BLaER1 treated with 17β-estradiol and CSF1 and Interleukin-3, amounts not matched to agents 10 nM and 100 nM (cell line): ENCODE data around the gene MKX.

Source experiments
- H3K27ac ChIP-seq, 11 experiments: shearing (Covaris generic); formaldehyde crosslinking; 2 replicates each; pipeline ENCODE4 v1.8.1; 2022
- H3K27me3 ChIP-seq, 11 experiments: shearing (Covaris generic); formaldehyde crosslinking; 2 replicates each; pipeline ENCODE4 v1.8.1; 2022
- H3K36me3 ChIP-seq, 11 experiments: shearing (Covaris generic); formaldehyde crosslinking; 2 replicates each; pipeline ENCODE4 v1.8.1; 2022
- H3K4me1 ChIP-seq, 10 experiments: shearing (Covaris generic); formaldehyde crosslinking; 2 replicates each; pipeline ENCODE4 v1.8.1; 2022
- H3K4me2 ChIP-seq, 11 experiments: shearing (Covaris generic); formaldehyde crosslinking; 2 replicates each; pipeline ENCODE4 v1.8.1; 2022
- H3K4me3 ChIP-seq, 10 experiments: shearing (Covaris generic); formaldehyde crosslinking; 2 replicates each; pipeline ENCODE4 v1.8.1; 2022
- H3K9ac ChIP-seq, 11 experiments: shearing (Covaris generic); formaldehyde crosslinking; 2 replicates each; pipeline ENCODE4 v1.8.1; 2022
- H3K9me3 ChIP-seq, 11 experiments: shearing (Covaris generic); formaldehyde crosslinking; replicated peaks in 1 of 11; 2 replicates each; pipeline ENCODE4 v1.8.1; 2022
- H4K20me1 ChIP-seq, 11 experiments: shearing (Covaris generic); formaldehyde crosslinking; 2 replicates each; pipeline ENCODE4 v1.8.1; 2022
- Cebpa-rat ChIP-seq, 11 experiments: shearing (Covaris generic); IDR thresholded peaks; 2 replicates each; pipeline ENCODE4 v1.8.1; 2022

MKX gene

DNA sequence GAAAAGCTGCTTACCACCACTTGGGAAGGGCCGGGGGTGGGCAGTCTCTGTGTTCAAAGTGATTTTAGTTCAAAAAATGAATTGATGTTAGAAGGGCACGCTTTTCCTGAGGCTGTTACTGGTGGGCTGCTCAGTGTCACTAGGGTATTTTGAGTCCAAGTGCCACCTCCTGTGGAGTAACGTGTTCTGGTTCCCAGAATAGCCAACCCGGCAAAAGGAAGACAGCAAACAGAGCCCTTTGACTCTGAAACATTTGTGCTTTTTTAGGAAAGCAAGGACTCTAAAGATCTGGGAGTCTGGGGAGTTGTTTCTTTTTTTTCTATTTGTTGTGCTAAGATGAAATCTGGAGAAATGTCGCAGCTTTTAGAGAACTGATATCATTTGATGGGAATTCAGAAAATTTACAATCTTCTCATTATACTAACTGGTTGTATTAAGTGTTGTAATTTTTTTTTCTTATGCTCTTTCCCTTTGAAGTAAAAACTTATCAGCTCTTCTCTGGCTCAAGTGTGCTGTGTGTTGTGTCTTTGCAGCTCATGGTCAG is 66.2 kb downstream of the MKX start:
- no peaks in the 10 kb centered on the region for H4K20me1 ChIP-seq
- no peak for TF ChIP-seq Cebpa-rat (IDR thresholded peaks at IDR 0.05)
- no peak overlapping the region for H3K4me3 ChIP-seq
- no peak overlapping the region for H3K27ac ChIP-seq
- H3K4me1 ChIP-seq, result no peaks in the 10 kb centered on the region
- H3K36me3 ChIP-seq, result no peaks in the 10 kb centered on the region
- no peak overlapping the region for H3K4me2 ChIP-seq
- H3K27me3 ChIP-seq, result no peaks in the 10 kb centered on the region
- H3K9me3 ChIP-seq, result no peaks in the 10 kb centered on the region
- H3K9ac ChIP-seq, result no peak overlapping the region

DNA sequence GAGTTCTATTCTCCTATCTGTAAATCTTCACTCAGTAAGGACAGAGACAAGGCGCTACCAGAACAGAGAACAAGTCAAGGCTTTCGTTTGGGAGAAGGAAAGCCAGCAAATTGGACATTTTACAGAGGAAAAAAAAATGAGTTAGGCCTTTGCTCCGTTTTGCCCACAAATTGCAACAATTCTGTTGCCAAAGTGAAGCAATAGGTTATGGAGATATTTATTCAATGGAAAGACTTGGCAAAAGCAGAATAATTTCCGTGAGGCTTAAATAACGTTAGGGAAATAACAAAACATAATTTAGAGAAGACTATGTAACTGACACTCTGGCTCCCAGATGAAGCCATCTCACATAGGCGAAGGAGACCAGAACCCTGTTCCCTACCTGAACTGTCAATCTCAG is 67.5 kb downstream of the MKX start:
- no peak for TF ChIP-seq Cebpa-rat (IDR thresholded peaks at IDR 0.05)
- Histone ChIP-seq H3K9ac (no peak overlapping the region), H3K9me3 (no peaks in the 10 kb centered on the region), H3K27ac (no peak overlapping the region), H3K27me3 (no peaks in the 10 kb centered on the region), H3K4me2 (no peak overlapping the region), H4K20me1 (no peaks in the 10 kb centered on the region), H3K4me3 (no peak overlapping the region), H3K4me1 (no peaks in the 10 kb centered on the region), H3K36me3 (no peaks in the 10 kb centered on the region)

DNA sequence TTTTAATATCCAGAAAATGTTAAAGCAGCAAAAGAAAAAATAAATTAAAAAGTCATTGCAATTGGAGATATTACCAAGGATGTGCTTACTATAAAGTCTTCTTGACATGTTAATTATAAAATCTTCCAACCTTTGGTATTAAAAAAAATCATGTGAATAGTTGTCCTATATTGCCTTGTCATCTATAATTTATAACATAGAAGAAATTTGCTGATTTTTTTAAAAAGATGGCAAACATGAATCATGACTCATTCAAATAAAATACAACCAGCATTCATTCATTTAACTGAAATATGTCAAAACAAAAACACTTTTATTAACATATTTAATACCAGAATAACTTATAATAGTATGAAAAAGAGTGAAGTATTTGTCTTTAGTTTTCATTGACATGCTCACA is 72.6 kb downstream of the MKX start:
- Histone ChIP-seq H3K36me3 (no peaks in the 10 kb centered on the region), H3K4me3 (no peak overlapping the region), H3K27ac (no peak overlapping the region), H4K20me1 (no peaks in the 10 kb centered on the region), H3K9me3 (no peaks in the 10 kb centered on the region), H3K27me3 (no peaks in the 10 kb centered on the region), H3K9ac (no peak overlapping the region), H3K4me2 (no peak overlapping the region), H3K4me1 (no peaks in the 10 kb centered on the region)
- TF ChIP-seq Cebpa-rat (IDR thresholded peaks at IDR 0.05), result no peak

DNA sequence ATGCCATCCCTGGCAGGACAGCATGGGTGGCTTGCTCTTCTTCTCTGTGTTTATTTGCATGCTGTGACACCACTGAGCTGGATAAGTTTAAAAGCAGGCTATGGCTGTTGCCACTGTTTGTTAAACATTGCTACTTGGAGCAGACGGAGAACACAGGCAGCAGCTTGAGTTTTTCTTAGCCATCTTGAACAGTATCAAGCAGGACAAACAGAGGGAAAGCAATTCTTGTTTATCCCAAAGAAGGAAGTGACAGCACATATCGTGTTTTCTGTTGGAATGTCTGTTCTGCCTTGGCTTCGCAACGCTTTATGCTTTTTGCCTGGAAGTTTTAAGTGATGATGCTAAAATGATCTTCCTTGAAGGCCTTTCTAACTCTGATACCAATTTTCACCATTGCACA is 73.8 kb downstream of the MKX start:
- Histone ChIP-seq H3K9me3 (0 out of 22 replicates have a peak, but pooled peaks cover 0 to 1% (median 0%) of the 10 kb centered on the region in 11 experiments), H3K9ac (no peak overlapping the region), H3K4me3 (no peak overlapping the region), H3K27ac (no peak overlapping the region), H3K36me3 (no peaks in the 10 kb centered on the region), H3K4me1 (no peaks in the 10 kb centered on the region), H3K27me3 (no peaks in the 10 kb centered on the region), H4K20me1 (no peaks in the 10 kb centered on the region), H3K4me2 (no peak overlapping the region)
- no peak for TF ChIP-seq Cebpa-rat (IDR thresholded peaks at IDR 0.05)

DNA sequence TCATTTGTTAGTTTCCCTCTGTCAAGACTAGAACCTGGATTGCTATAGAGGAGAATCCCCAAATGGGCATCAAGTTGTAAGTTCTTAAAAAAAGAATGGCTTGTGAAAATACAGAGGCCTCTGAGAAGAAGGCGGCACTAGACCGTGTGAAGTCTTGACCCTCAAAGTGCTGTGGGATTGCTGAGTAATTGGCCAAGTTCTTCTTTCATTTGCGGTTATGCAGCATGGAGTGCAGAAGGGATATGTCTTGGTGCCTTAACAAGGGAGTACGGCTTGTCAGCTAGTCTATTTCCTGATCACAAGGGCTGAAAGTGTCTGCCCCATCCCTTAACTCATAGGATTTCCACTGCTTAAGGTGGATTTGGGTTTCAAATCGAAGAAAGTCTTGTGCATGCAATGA is 81.2 kb downstream of the MKX start:
- TF ChIP-seq Cebpa-rat (IDR thresholded peaks at IDR 0.05), result no peak

DNA sequence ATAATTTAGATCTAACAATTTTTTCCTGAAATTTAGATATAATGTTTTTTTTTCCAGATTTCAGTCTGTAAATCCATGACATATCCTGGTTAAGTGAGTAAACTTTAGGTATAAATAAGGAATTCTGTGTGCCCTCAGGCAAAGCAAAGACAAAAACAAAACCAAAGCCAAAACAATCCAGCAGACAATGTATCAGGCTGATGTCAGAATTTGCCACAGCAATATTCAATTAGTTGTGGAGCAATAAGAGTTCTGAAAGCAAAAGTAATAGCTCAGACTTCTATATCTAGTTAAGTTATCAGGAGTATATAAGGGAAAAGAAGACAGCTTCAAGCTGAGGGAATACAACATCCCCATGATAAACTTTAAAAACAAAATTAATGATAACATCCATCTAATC is 82.0 kb downstream of the MKX start:
- H3K36me3 ChIP-seq, result no peaks in the 10 kb centered on the region
- H3K27me3 ChIP-seq, result no peaks in the 10 kb centered on the region
- no peak overlapping the region for H3K27ac ChIP-seq
- H3K4me2 ChIP-seq, result peak overlapping the region in 5 of 11 experiments; percentile 4 to 53 (median 19); a peak in 5 of 22 replicates
- no peak overlapping the region for H3K9ac ChIP-seq
- H3K9me3 ChIP-seq, result peaks cover 0 to 35% (median 8%) of the 10 kb centered on the region in 11 experiments; a peak in 8 of 22 replicates
- H3K4me1 ChIP-seq, result peaks cover 11 to 42% (median 25%) of the 10 kb centered on the region in 10 experiments; a peak in 19 of 20 replicates
- H3K4me3 ChIP-seq, result no peak overlapping the region
- no peak for TF ChIP-seq Cebpa-rat (IDR thresholded peaks at IDR 0.05)
- no peaks in the 10 kb centered on the region for H4K20me1 ChIP-seq

More for the DNA sequence above, 81.2 kb downstream of the MKX start:
- peaks cover 11 to 42% (median 24%) of the 10 kb centered on the region in 10 experiments; a peak in 19 of 20 replicates for H3K4me1 ChIP-seq
- no peak overlapping the region; a peak in 1 of 22 replicates for H3K27ac ChIP-seq
- H4K20me1 ChIP-seq, result no peaks in the 10 kb centered on the region
- H3K4me2 ChIP-seq, result peak overlapping the region in 2 of 11 experiments; percentile 30 to 41; a peak in 4 of 22 replicates
- H3K9me3 ChIP-seq, result peaks cover 0 to 35% (median 8%) of the 10 kb centered on the region in 11 experiments; a peak in 8 of 22 replicates
- no peaks in the 10 kb centered on the region for H3K27me3 ChIP-seq
- H3K9ac ChIP-seq, result no peak overlapping the region
- no peak overlapping the region for H3K4me3 ChIP-seq
- no peaks in the 10 kb centered on the region for H3K36me3 ChIP-seq

DNA sequence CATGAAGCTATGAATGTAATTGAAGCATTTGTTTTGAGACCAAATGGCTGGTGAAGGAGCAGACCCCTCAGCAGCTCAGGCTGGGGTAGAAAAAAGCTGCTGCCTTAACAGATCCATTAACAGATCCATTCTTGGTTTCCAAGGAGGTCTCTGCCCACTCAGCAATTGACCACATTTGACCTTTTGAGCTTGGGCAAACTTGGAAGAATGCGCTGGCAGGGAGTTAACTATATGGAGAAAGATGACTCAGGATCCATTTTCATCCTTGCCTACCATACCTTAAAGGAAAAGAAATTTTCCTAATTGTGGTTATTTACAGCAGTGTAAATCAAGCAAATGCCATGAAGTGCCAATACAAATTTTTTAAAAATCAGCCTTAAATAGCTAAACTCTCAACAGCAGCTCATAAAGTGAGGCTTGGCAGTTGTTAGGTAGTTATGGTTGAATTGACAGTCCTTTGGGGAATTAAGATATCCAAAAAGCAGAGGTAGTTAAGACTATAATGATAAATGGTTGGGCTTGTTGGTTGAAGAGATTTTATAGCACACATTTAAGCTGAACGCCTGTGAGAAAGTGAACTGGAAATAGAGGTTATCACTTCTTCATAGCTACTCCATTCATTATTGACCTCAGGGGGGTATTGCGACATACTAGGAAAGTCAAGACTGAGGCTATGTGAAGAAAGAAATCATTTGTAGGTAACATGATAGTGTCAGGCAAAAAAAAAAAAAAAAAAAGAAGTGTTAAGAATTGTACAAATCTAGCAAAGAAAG is 83.9 kb downstream of the MKX start:
- Histone ChIP-seq H4K20me1 (no peaks in the 10 kb centered on the region), H3K4me3 (no peak overlapping the region), H3K27ac (no peak overlapping the region), H3K9me3 (peaks cover 0 to 35% (median 8%) of the 10 kb centered on the region in 11 experiments; a peak in 8 of 22 replicates), H3K27me3 (no peaks in the 10 kb centered on the region), H3K4me1 (peaks cover 11 to 42% (median 25%) of the 10 kb centered on the region in 10 experiments; a peak in 19 of 20 replicates), H3K36me3 (no peaks in the 10 kb centered on the region), H3K9ac (no peak overlapping the region), H3K4me2 (peak overlapping the region in 1 of 11 experiments; percentile 29; a peak in 2 of 22 replicates)
- TF ChIP-seq Cebpa-rat (IDR thresholded peaks at IDR 0.05), result peak in 5 of 11 experiments; percentile 30 to 82 (median 71); a peak in 7 of 22 replicates

DNA sequence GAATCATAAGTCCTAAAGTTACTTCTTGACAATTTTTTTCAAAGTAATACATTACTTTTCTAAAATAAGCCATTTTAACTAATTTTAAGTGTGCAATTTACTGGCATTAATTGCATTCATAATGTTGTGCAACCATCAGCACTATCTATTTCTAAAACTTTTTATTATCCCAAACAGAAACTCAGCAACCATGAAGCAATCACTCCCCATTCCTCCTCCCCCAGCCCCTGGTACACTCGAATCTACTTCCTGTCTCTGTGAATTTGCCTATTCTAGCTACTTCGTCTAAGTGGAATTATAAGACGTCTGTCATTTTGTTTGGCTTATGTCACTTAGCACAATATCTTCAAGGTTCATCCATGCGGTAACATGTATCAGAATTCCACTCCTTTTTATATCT is 84.9 kb downstream of the MKX start:
- no peaks in the 10 kb centered on the region for H3K36me3 ChIP-seq
- peak overlapping the region; percentile 7 to 47 (median 29); a peak in 16 of 22 replicates for H3K4me2 ChIP-seq
- H3K4me1 ChIP-seq, result peaks cover 11 to 42% (median 25%) of the 10 kb centered on the region in 10 experiments; a peak in 19 of 20 replicates
- no peak overlapping the region; a peak in 1 of 22 replicates for H3K27ac ChIP-seq
- H3K27me3 ChIP-seq, result no peaks in the 10 kb centered on the region
- H3K9me3 ChIP-seq, result peaks cover 0 to 26% (median 7%) of the 10 kb centered on the region in 11 experiments; a peak in 7 of 22 replicates
- H3K9ac ChIP-seq, result no peak overlapping the region
- H4K20me1 ChIP-seq, result no peaks in the 10 kb centered on the region
- no peak overlapping the region; a peak in 1 of 20 replicates for H3K4me3 ChIP-seq
- peak in 1 of 11 experiments; percentile 12; a peak in 2 of 22 replicates for TF ChIP-seq Cebpa-rat (IDR thresholded peaks at IDR 0.05)

DNA sequence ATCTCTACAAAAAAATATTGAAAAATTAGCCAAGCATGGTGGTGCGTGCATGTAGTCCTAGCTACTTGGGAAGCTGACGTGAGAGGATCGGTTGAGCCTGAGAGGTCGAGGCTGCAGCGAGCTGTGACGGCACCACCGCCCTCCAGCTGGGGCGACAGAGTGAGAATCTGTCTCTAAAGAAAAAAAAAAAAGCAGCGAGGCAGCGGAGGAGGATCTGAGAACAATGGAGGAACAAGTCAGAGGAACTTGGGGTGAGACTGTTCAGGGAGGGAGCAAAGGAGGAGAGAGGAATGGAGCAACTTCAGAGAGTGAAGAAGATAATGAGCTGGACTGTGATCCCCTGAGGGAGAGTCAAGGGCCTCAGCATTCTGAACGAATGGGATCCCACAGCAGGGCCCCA is 85.4 kb downstream of the MKX start:
- peaks cover 11 to 42% (median 25%) of the 10 kb centered on the region in 10 experiments; a peak in 19 of 20 replicates for H3K4me1 ChIP-seq
- no peak overlapping the region; a peak in 1 of 20 replicates for H3K4me3 ChIP-seq
- no peaks in the 10 kb centered on the region for H3K27me3 ChIP-seq
- peaks cover 0 to 26% (median 7%) of the 10 kb centered on the region in 11 experiments; a peak in 7 of 22 replicates for H3K9me3 ChIP-seq
- peak overlapping the region; percentile 10 to 47 (median 29); a peak in 19 of 22 replicates for H3K4me2 ChIP-seq
- TF ChIP-seq Cebpa-rat (IDR thresholded peaks at IDR 0.05), result no peak
- no peak overlapping the region; a peak in 2 of 22 replicates for H3K27ac ChIP-seq
- H3K36me3 ChIP-seq, result no peaks in the 10 kb centered on the region
- no peaks in the 10 kb centered on the region for H4K20me1 ChIP-seq
- H3K9ac ChIP-seq, result no peak overlapping the region
